GM23338 (cell line): ENCODE data around the gene NCKAP5. TPM values are rescaled to one million over a fixed set of nuclear protein-coding genes. Genes with fewer than 3 reads are reported as not detected.

Experiments used
- ATAC-seq: fragments of 200-7000 bp; cut with Tn5 transposase; 3 replicates; pipeline ENCODE4 v1.9.1; 2020
- DNase-seq: peaks from one replicate; pipeline ENCODE4 v3.0.0-alpha.2; 2015; ENCODE audit warnings: low spot score
- H2AFZ ChIP-seq: fragments of 200-600 bp; sonication (generic); 2 replicates; pipeline ENCODE4 v1.8.0; 2016; ENCODE audit warnings: antibody characterized with exemption, mild to moderate bottlenecking, moderate library complexity
- H3F3A ChIP-seq: fragments of 200-600 bp; sonication (generic); replicated peaks from 2 replicates; pipeline ENCODE4 v1.8.0; 2017; ENCODE audit warnings: antibody characterized with exemption, mixed run types, low read depth
- H3K27ac ChIP-seq: fragments of 200-600 bp; sonication (generic); 2 replicates; pipeline ENCODE4 v1.6.1; 2016; ENCODE audit warnings: low read depth
- H3K27me3 ChIP-seq: fragments of 200-600 bp; sonication (generic); 2 replicates; pipeline ENCODE4 v1.8.0; 2016; ENCODE audit warnings: mild to moderate bottlenecking, mixed run types, moderate library complexity; ENCODE audit not compliant: insufficient read depth
- H3K36me3 ChIP-seq: fragments of 200-600 bp; sonication (generic); 2 replicates; pipeline ENCODE4 v1.8.0; 2016; ENCODE audit warnings: mild to moderate bottlenecking; ENCODE audit not compliant: insufficient read depth
- H3K4me1 ChIP-seq: fragments of 200-600 bp; sonication (generic); 2 replicates; pipeline ENCODE4 v1.8.0; 2016; ENCODE audit warnings: mild to moderate bottlenecking, moderate library complexity; ENCODE audit not compliant: insufficient read depth
- H3K4me2 ChIP-seq: fragments of 200-600 bp; sonication (generic); 2 replicates; pipeline ENCODE4 v1.7.1; 2017; ENCODE audit warnings: mixed run types
- H3K4me3 ChIP-seq: fragments of 200-600 bp; sonication (generic); 2 replicates; pipeline ENCODE4 v1.6.1; 2016; ENCODE audit warnings: mixed run types
- H3K79me2 ChIP-seq: fragments of 200-600 bp; sonication (generic); replicated peaks from 2 replicates; pipeline ENCODE4 v1.8.0; 2017; ENCODE audit warnings: mild to moderate bottlenecking; ENCODE audit not compliant: insufficient read depth
- H3K9me2 ChIP-seq: fragments of 200-600 bp; sonication (generic); 2 replicates; pipeline ENCODE4 v1.8.0; 2017; ENCODE audit not compliant: insufficient read depth
- H4K20me1 ChIP-seq: fragments of 200-600 bp; sonication (generic); replicated peaks from 2 replicates; pipeline ENCODE4 v1.8.0; 2017; ENCODE audit warnings: mild to moderate bottlenecking; ENCODE audit not compliant: insufficient read depth
- H3K27ac Mint-ChIP-seq: 2 replicates; pipeline ENCODE4 v1.8.0; 2020; ENCODE audit warnings: inconsistent platforms, mild to moderate bottlenecking, moderate library complexity, mixed read lengths
- H3K27me3 Mint-ChIP-seq: 3 replicates; pipeline ENCODE4 v1.8.0; 2022; ENCODE audit warnings: low read depth, mild to moderate bottlenecking, moderate library complexity, mixed read lengths, inconsistent platforms; ENCODE audit not compliant: insufficient read depth, poor library complexity
- H3K36me3 Mint-ChIP-seq: 3 replicates; pipeline ENCODE4 v1.8.0; 2021; ENCODE audit warnings: low read depth, mild to moderate bottlenecking, inconsistent platforms, moderate library complexity, mixed read lengths
- H3K4me1 Mint-ChIP-seq: 3 replicates; pipeline ENCODE4 v1.8.0; 2020; ENCODE audit warnings: mild to moderate bottlenecking, inconsistent platforms, mixed read lengths
- H3K4me3 Mint-ChIP-seq: 3 replicates; pipeline ENCODE4 v1.8.0; 2021; ENCODE audit warnings: moderate library complexity, mild to moderate bottlenecking, inconsistent platforms, mixed read lengths
- H3K9me3 Mint-ChIP-seq: 3 replicates; pipeline ENCODE4 v1.8.0; 2020; ENCODE audit warnings: moderate library complexity, mild to moderate bottlenecking, inconsistent platforms, mixed read lengths
- CREB1 ChIP-seq: fragments of 250-450 bp; sonication (Bioruptor Pico); IDR thresholded peaks from 2 replicates; pipeline ENCODE4 v1.5.0; 2020; ENCODE audit warnings: low read depth, mild to moderate bottlenecking, moderate library complexity
- CTCF ChIP-seq, 2 experiments: fragments of 200-600 bp in 1 of 2; sonication (generic) in 1 of 2; conservative IDR thresholded peaks; 2 replicates each; pipeline versions ENCODE4 v1.5.1 to v1.6.1; 2016 to 2017; ENCODE audit warnings: antibody characterized with exemption in 2 of 2, low read depth in 2 of 2, mild to moderate bottlenecking in 2 of 2, moderate library complexity in 1 of 2
- EZH2 ChIP-seq: fragments of 200-600 bp; sonication (generic); IDR thresholded peaks from one replicate; pipeline ENCODE4 v1.8.0; 2017; ENCODE audit warnings: antibody characterized with exemption, mild to moderate bottlenecking, low read depth; ENCODE audit not compliant: unreplicated experiment
- EZH2phosphoT487 ChIP-seq: fragments of 200-600 bp; sonication (generic); IDR thresholded peaks from one replicate; pipeline ENCODE4 v1.8.1; 2018; ENCODE audit warnings: antibody characterized with exemption; ENCODE audit not compliant: unreplicated experiment
- JUNB ChIP-seq: IDR thresholded peaks from one replicate; pipeline ENCODE4 v1.6.1; 2016; ENCODE audit warnings: antibody characterized with exemption; ENCODE audit not compliant: unreplicated experiment
- NANOG ChIP-seq: IDR thresholded peaks from 2 replicates; pipeline ENCODE4 v1.6.1; 2016; ENCODE audit warnings: antibody characterized with exemption, borderline replicate concordance
- POLR2AphosphoS5 ChIP-seq: IDR thresholded peaks from 2 replicates; pipeline ENCODE4 v1.6.1; 2016; ENCODE audit warnings: antibody characterized with exemption, low read depth
- REST ChIP-seq: IDR thresholded peaks from one replicate; pipeline ENCODE4 v1.6.1; 2018; ENCODE audit warnings: antibody characterized with exemption; ENCODE audit not compliant: unreplicated experiment
- STAT1 ChIP-seq: IDR thresholded peaks from one replicate; pipeline ENCODE4 v1.6.1; 2016; ENCODE audit warnings: antibody characterized with exemption; ENCODE audit not compliant: unreplicated experiment
- ZNF114 ChIP-seq: fragments of 250-450 bp; sonication (Bioruptor Pico); IDR thresholded peaks from 2 replicates; pipeline ENCODE4 v1.5.0; 2020; ENCODE audit warnings: mild to moderate bottlenecking, moderate library complexity
- ZNF331 ChIP-seq: fragments of 250-450 bp; sonication (Bioruptor Pico); IDR thresholded peaks from 2 replicates; pipeline ENCODE4 v1.5.0; 2020; ENCODE audit warnings: low read depth, mild to moderate bottlenecking, moderate library complexity
- polyA plus RNA-seq: library from polyadenylated mRNA; unstranded; fragments of >200 nt; fragmentation: Nextera tagmentation; extraction: Ambion mirVana; gene quantifications from 2 replicates; pipeline ENCODE4 v1.2.1, GENCODE V29; 2016
- total RNA-seq: library from RNA; depleted of rRNA; stranded (reverse); fragments of >200 nt; shearing (Covaris generic); gene quantifications from 2 replicates; pipeline ENCODE4 v1.2.3, GENCODE V29; 2014
- TF ChIP-seq, protein P1 (sequence below): IDR thresholded peaks from 2 replicates; pipeline ENCODE4 v1.6.1; 2016; ENCODE audit warnings: antibody characterized with exemption
- TF ChIP-seq, protein P2 (sequence below): fragments of 250-450 bp; sonication (Bioruptor Pico); IDR thresholded peaks from 2 replicates; pipeline ENCODE4 v1.5.0; 2020; ENCODE audit warnings: mild to moderate bottlenecking, moderate library complexity

Gene NCKAP5
- total and polyA plus RNA-seq, 2 experiments from 2014 or later: 0.34 to 0.73 TPM

DNA sequence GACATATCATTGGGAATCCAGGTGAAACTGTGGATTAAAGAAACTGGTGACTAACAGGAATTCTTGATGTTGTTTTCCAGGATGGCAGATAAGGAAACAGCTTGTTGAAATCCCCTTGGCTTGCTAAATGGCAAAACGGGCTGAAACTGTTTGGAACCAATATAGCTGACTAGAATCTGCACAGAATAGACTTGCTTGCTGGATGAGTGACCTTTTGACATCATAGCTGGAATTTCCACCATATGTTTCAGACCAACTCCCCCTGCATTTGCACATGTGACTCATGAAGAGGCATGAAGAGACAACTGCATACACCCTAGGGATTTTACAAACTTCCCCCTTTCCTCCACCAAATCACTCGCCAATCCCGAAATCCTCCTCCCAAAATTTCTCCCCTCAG, 810.6 kb downstream of the NCKAP5 start:
- Histone ChIP-seq H3K36me3 (no peaks in the 10 kb centered on the region), H4K20me1 (no peaks in the 10 kb centered on the region; the same call in 1 of the 2 replicates), H3F3A (no peaks in the 10 kb centered on the region), H3K4me1 (no peaks in the 10 kb centered on the region), H3K79me2 (no peaks in the 10 kb centered on the region), H2AFZ (no peak overlapping the region), H3K4me2 (no peak overlapping the region), H3K27ac (no peak overlapping the region), H3K27me3 (no peaks in the 10 kb centered on the region), H3K4me3 (no peak overlapping the region), H3K9me2 (0 out of 2 replicates have a peak, but pooled peaks cover 3% of the 10 kb centered on the region)
- TF ChIP-seq CREB1 (CRISPR knock-in tag) (no peak), CTCF (conservative IDR thresholded peaks at IDR 0.05; ENCODE audit: low read depth in 2 of 2) (no peak), EZH2phosphoT487 (no peak), NANOG (no peak), JUNB (no peak), ZNF331 (CRISPR knock-in tag) (no peak), POLR2AphosphoS5 (no peak), REST (no peak), STAT1 (no peak), EZH2 (no peak), ZNF114 (CRISPR knock-in tag) (no peak)
- TF ChIP-seq, protein P1, sequence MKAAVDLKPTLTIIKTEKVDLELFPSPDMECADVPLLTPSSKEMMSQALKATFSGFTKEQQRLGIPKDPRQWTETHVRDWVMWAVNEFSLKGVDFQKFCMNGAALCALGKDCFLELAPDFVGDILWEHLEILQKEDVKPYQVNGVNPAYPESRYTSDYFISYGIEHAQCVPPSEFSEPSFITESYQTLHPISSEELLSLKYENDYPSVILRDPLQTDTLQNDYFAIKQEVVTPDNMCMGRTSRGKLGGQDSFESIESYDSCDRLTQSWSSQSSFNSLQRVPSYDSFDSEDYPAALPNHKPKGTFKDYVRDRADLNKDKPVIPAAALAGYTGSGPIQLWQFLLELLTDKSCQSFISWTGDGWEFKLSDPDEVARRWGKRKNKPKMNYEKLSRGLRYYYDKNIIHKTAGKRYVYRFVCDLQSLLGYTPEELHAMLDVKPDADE: no peak
- TF ChIP-seq, protein P2, sequence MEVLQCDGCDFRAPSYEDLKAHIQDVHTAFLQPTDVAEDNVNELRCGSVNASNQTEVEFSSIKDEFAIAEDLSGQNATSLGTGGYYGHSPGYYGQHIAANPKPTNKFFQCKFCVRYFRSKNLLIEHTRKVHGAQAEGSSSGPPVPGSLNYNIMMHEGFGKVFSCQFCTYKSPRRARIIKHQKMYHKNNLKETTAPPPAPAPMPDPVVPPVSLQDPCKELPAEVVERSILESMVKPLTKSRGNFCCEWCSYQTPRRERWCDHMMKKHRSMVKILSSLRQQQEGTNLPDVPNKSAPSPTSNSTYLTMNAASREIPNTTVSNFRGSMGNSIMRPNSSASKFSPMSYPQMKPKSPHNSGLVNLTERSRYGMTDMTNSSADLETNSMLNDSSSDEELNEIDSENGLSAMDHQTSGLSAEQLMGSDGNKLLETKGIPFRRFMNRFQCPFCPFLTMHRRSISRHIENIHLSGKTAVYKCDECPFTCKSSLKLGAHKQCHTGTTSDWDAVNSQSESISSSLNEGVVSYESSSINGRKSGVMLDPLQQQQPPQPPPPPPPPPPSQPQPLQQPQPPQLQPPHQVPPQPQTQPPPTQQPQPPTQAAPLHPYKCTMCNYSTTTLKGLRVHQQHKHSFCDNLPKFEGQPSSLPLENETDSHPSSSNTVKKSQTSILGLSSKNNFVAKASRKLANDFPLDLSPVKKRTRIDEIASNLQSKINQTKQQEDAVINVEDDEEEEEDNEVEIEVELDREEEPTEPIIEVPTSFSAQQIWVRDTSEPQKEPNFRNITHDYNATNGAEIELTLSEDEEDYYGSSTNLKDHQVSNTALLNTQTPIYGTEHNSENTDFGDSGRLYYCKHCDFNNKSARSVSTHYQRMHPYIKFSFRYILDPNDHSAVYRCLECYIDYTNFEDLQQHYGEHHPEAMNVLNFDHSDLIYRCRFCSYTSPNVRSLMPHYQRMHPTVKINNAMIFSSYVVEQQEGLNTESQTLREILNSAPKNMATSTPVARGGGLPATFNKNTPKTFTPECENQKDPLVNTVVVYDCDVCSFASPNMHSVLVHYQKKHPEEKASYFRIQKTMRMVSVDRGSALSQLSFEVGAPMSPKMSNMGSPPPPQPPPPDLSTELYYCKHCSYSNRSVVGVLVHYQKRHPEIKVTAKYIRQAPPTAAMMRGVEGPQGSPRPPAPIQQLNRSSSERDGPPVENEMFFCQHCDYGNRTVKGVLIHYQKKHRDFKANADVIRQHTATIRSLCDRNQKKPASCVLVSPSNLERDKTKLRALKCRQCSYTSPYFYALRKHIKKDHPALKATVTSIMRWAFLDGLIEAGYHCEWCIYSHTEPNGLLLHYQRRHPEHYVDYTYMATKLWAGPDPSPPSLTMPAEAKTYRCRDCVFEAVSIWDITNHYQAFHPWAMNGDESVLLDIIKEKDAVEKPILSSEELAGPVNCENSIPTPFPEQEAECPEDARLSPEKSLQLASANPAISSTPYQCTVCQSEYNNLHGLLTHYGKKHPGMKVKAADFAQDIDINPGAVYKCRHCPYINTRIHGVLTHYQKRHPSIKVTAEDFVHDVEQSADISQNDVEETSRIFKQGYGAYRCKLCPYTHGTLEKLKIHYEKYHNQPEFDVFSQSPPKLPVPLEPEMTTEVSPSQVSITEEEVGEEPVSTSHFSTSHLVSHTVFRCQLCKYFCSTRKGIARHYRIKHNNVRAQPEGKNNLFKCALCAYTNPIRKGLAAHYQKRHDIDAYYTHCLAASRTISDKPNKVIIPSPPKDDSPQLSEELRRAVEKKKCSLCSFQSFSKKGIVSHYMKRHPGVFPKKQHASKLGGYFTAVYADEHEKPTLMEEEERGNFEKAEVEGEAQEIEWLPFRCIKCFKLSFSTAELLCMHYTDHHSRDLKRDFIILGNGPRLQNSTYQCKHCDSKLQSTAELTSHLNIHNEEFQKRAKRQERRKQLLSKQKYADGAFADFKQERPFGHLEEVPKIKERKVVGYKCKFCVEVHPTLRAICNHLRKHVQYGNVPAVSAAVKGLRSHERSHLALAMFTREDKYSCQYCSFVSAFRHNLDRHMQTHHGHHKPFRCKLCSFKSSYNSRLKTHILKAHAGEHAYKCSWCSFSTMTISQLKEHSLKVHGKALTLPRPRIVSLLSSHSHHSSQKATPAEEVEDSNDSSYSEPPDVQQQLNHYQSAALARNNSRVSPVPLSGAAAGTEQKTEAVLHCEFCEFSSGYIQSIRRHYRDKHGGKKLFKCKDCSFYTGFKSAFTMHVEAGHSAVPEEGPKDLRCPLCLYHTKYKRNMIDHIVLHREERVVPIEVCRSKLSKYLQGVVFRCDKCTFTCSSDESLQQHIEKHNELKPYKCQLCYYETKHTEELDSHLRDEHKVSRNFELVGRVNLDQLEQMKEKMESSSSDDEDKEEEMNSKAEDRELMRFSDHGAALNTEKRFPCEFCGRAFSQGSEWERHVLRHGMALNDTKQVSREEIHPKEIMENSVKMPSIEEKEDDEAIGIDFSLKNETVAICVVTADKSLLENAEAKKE: no peak
- H3K27me3 Mint-ChIP-seq: no peaks in the 10 kb centered on the region
- ATAC-seq (no peak), DNase-seq (no peak)
- H3K4me1 Mint-ChIP-seq: peaks cover 5% of the 10 kb centered on the region; the same call in 2 of the 3 replicates
- H3K4me3 Mint-ChIP-seq: no peak overlapping the region
- peaks cover 4% of the 10 kb centered on the region; the same call in 2 of the 3 replicates for H3K9me3 Mint-ChIP-seq
- no peaks in the 10 kb centered on the region for H3K36me3 Mint-ChIP-seq
- H3K27ac Mint-ChIP-seq: peak overlapping the region; percentile 51; the same call in 1 of the 2 replicates
